ENCODE measurements around the gene SLC35F4. TPM values are rescaled to one million over a fixed set of nuclear protein-coding genes. Genes with fewer than 3 reads are reported as not detected.

SLC35F4 gene
- total RNA-seq, 1 experiment from 2014 or later: not detected

DNA sequence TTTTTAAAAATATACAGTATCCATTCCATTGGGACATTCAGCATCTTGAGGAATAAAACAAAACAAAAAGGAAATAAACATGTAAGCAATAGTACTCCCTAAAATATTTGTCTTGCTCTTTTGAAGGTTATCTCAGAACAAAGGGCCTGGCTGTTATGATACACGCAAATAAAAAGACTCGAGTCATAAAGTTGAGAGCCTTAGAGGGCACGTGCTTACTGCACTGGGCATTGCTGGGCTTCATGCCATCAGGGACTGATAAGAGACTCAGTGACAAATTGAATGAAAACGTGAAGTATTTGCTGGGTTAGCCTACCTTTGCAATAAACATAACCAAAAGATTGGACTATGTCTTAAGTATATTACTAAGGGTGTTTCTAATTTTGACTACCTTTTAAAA lies 118.9 kb downstream of the SLC35F4 start:
- no peaks in the 10 kb centered on the region for H3K9me3 ChIP-seq (ENCODE audit: control insufficient read depth, low read depth, low read length)
- no peak overlapping the region for H3K14ac ChIP-seq (ENCODE audit: insufficient read depth, low read length)
- H3K9me3 Mint-ChIP-seq: peaks cover 5 to 7% of the 10 kb centered on the region in 2 experiments; a peak in 2 of 5 replicates
- H3K4ac ChIP-seq (ENCODE audit: low read depth, low read length): no peak overlapping the region
- no peak overlapping the region for H3K18ac ChIP-seq (ENCODE audit: insufficient read length, low read depth, low read length)
- TF ChIP-seq, protein P1, sequence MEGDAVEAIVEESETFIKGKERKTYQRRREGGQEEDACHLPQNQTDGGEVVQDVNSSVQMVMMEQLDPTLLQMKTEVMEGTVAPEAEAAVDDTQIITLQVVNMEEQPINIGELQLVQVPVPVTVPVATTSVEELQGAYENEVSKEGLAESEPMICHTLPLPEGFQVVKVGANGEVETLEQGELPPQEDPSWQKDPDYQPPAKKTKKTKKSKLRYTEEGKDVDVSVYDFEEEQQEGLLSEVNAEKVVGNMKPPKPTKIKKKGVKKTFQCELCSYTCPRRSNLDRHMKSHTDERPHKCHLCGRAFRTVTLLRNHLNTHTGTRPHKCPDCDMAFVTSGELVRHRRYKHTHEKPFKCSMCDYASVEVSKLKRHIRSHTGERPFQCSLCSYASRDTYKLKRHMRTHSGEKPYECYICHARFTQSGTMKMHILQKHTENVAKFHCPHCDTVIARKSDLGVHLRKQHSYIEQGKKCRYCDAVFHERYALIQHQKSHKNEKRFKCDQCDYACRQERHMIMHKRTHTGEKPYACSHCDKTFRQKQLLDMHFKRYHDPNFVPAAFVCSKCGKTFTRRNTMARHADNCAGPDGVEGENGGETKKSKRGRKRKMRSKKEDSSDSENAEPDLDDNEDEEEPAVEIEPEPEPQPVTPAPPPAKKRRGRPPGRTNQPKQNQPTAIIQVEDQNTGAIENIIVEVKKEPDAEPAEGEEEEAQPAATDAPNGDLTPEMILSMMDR (conservative IDR thresholded peaks at IDR 0.05): no peak
- no peaks in the 10 kb centered on the region for H3K27me3 Mint-ChIP-seq (ENCODE audit: low read depth)
- no peak overlapping the region for H2BK15ac ChIP-seq (ENCODE audit: low read depth, low read length)
- H3K4me3 Mint-ChIP-seq: no peak overlapping the region
- H3K79me2 ChIP-seq (ENCODE audit: insufficient read depth, low read length): no peaks in the 10 kb centered on the region
- H4K91ac ChIP-seq (ENCODE audit: insufficient read length, low read depth, low read length): no peak overlapping the region
- H2AFZ ChIP-seq (ENCODE audit: low read length): no peak overlapping the region
- no peak overlapping the region for H3K9ac ChIP-seq (ENCODE audit: extremely low read depth, insufficient read length, low read length)
- no peak overlapping the region for H2BK20ac ChIP-seq (ENCODE audit: low read depth, low read length, poor library complexity, severe bottlenecking)
- H3K23ac ChIP-seq (ENCODE audit: insufficient read length, low read depth, low read length): no peak overlapping the region
- H3K4me1 ChIP-seq (ENCODE audit: insufficient read depth, low read length): no peaks in the 10 kb centered on the region
- H4K8ac ChIP-seq (replicated peaks; ENCODE audit: insufficient read length, low read depth, low read length): no peak overlapping the region
- no peaks in the 10 kb centered on the region for H4K20me1 ChIP-seq (ENCODE audit: control insufficient read depth, insufficient read depth, insufficient read length)
- no peak overlapping the region for H3K27ac Mint-ChIP-seq
- no peak overlapping the region for H2BK120ac ChIP-seq (ENCODE audit: low read depth, low read length, poor library complexity, severe bottlenecking)
- no peak overlapping the region for H2BK12ac ChIP-seq (ENCODE audit: insufficient read length, low read depth, low read length)
- H3K79me1 ChIP-seq (ENCODE audit: insufficient read depth, low read depth, low read length, poor library complexity, severe bottlenecking): no peaks in the 10 kb centered on the region
- no peak overlapping the region for H2BK5ac ChIP-seq (ENCODE audit: insufficient read length, low read length)
- no peak overlapping the region for H3K27ac ChIP-seq (ENCODE audit: insufficient read length, low read depth, low read length)
- WGBS (ENCODE audit: extremely low coverage, insufficient read length, low lambda C conversion rate): no CpG with 5 or more reads among the region's 4 CpGs
- no peak overlapping the region for H3K4me2 ChIP-seq (ENCODE audit: insufficient read depth, insufficient read length, low read length)
- no peaks in the 10 kb centered on the region; a peak in 1 of 7 replicates for H3K36me3 Mint-ChIP-seq (ENCODE audit: insufficient read depth in 1 of 3, low read depth in 3 of 3)
- no peaks in the 10 kb centered on the region for H3K23me2 ChIP-seq (ENCODE audit: insufficient read length, low read depth, low read length, poor library complexity, severe bottlenecking)
- no peak overlapping the region for H3K56ac ChIP-seq (ENCODE audit: insufficient read length, low read depth, low read length)
- H2AK5ac ChIP-seq (ENCODE audit: insufficient read length, low read length): no peak overlapping the region
- H3K27me3 ChIP-seq (ENCODE audit: insufficient read depth, low read length): no peaks in the 10 kb centered on the region
- H3K4me1 Mint-ChIP-seq: 0 out of 4 replicates have a peak, but pooled peaks cover 0 to 2% of the 10 kb centered on the region in 2 experiments
- no peak overlapping the region for H3T11ph ChIP-seq (ENCODE audit: low read length)
- no peak overlapping the region for H4K5ac ChIP-seq (ENCODE audit: insufficient read length, low read depth, low read length)
- DNase-seq: no peak
